ENCODE results near the gene SRSF4. TPM values are rescaled to one million over a fixed set of nuclear protein-coding genes. Genes with fewer than 3 reads are reported as not detected.

Gene SRSF4
- total and polyA plus RNA-seq, 2 donors (not counting 3 experiments of a cell fraction or from before 2014, with no cell fraction given), result 45.6 to 108 TPM

DNA sequence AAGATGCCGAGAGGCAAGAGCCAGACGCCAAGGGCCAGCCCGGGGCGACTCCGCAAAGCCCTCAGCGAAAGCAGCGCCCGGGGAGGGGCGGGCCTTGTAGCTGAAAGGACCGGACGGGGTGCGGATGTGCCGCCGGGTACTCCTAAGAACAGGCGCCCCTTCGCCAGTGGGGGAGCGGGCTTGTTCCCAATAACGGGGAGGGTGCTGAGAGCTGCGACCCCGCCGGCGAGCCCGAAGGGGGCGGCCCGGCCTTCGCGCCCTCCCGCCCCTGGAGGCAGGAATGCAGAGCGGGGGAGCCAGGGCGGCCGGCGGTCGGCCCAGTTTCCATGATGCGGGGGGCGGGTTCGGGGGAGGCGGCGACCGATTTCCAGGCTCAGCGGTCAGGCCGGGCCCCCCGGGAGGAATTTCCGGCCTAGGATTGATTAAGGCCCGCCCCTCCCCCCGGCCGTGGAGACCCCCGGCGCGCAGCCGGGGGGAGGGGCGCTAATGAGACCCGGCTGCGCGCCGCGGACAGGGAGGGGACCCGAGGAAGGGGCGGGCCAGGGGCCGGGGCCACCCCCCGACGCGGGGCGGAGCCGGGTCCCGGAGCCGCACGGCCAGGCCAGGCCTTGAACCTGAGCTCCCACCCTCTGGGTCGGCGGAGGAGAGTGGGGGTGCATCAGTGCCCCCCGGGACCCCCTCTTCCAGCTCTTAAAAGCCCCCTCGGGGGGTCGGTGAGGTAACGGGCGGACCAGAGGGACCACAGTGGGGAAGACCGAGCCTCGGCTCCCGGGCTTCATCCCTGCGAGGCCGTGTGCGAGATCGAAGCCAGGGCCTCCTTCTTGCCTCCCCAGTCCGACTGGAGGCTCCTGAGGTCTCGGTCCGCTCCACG is 57.1 kb downstream of the SRSF4 start:
- intact Hi-C loops (cut with micrococcal nuclease), result loop anchor here (1.0 to 5.0 kb wide), 4 partner anchors 58 to 239 kb away; partner anchors contain the start of gene SRSF4
- H3K36me3 ChIP-seq (ENCODE audit: control insufficient read depth in 2 of 2, extremely low read depth in 1 of 2, insufficient read depth in 2 of 2, low read length in 2 of 2), result no peaks in the 10 kb centered on the region
- DNase-seq (ENCODE audit: low read depth, low spot score) (peak; percentile 72), FAIRE-seq (peak; percentile 40)
- TF ChIP-seq FOS (IDR thresholded peaks at IDR 0.05; ENCODE audit: borderline replicate concordance, insufficient read depth, low read length) (no peak), EZH2 (IDR thresholded peaks at IDR 0.05; ENCODE audit: borderline replicate concordance, low read depth, low read length, severe bottlenecking) (no peak), MAX (IDR thresholded peaks at IDR 0.05; ENCODE audit: insufficient read depth, insufficient read length) (no peak), MYC (IDR thresholded peaks at IDR 0.05; ENCODE audit: low read depth, low read length) (no peak), POLR2A (IDR thresholded peaks at IDR 0.05; ENCODE audit: low read depth, low read length) (peak; percentile 26), JUN (IDR thresholded peaks at IDR 0.05; ENCODE audit: borderline replicate concordance, insufficient read depth, insufficient read length, low read depth) (no peak), GATA2 (IDR thresholded peaks at IDR 0.05; ENCODE audit: insufficient read depth, insufficient read length, low read depth, low read length) (no peak), POLR2AphosphoS5 (IDR thresholded peaks at IDR 0.05; ENCODE audit: insufficient read depth, low read depth, low read length) (peak; percentile 23)
- TF ChIP-seq, protein P1, sequence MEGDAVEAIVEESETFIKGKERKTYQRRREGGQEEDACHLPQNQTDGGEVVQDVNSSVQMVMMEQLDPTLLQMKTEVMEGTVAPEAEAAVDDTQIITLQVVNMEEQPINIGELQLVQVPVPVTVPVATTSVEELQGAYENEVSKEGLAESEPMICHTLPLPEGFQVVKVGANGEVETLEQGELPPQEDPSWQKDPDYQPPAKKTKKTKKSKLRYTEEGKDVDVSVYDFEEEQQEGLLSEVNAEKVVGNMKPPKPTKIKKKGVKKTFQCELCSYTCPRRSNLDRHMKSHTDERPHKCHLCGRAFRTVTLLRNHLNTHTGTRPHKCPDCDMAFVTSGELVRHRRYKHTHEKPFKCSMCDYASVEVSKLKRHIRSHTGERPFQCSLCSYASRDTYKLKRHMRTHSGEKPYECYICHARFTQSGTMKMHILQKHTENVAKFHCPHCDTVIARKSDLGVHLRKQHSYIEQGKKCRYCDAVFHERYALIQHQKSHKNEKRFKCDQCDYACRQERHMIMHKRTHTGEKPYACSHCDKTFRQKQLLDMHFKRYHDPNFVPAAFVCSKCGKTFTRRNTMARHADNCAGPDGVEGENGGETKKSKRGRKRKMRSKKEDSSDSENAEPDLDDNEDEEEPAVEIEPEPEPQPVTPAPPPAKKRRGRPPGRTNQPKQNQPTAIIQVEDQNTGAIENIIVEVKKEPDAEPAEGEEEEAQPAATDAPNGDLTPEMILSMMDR (IDR thresholded peaks at IDR 0.05; ENCODE audit: extremely low read depth in 1 of 2, insufficient read depth in 1 of 2, low read depth in 1 of 2, low read length in 2 of 2), result peak; percentile 55 to 72
- peaks cover 23% of the 10 kb centered on the region for H3K4me1 ChIP-seq (ENCODE audit: control insufficient read depth, extremely low read depth, insufficient read depth, low read length)
- H3K27ac ChIP-seq (ENCODE audit: insufficient read depth, low read depth, low read length), result peak overlapping the region; percentile 46
- H4K20me1 ChIP-seq (replicated peaks; ENCODE audit: control insufficient read depth, extremely low read depth, insufficient read depth, low read length), result no peaks in the 10 kb centered on the region
- dilution Hi-C loops (cut with MboI; ENCODE audit: extremely low pct_ligation_motif_present, low sequenced_read_pairs), result no loop called here
- H3K4me3 ChIP-seq (replicated peaks in 1 of 3; ENCODE audit: insufficient read depth in 1 of 3, low read depth in 1 of 3, low read length in 3 of 3), result peak overlapping the region; percentile 33 to 52 (median 42)
- no peaks in the 10 kb centered on the region for H3K9me3 ChIP-seq (replicated peaks; ENCODE audit: control insufficient read depth, insufficient read depth, low read length)
- POLR2A ChIA-PET, result interaction anchor here (1.3 to 2.0 kb wide), 2 partner anchors 9 to 57 kb away, joined by 3 to 9 read pairs; partner anchors contain the start of gene SRSF4
- peak overlapping the region; percentile 80 for H3K9ac ChIP-seq (replicated peaks; ENCODE audit: extremely low read depth, insufficient read depth, low read length)
- H3K9me1 ChIP-seq (replicated peaks; ENCODE audit: control insufficient read depth, extremely low read depth, insufficient read depth, low read length), result no peaks in the 10 kb centered on the region
- peak overlapping the region; percentile 66 for H3K4me2 ChIP-seq (ENCODE audit: insufficient read depth, low read length)
- H3K27me3 ChIP-seq (ENCODE audit: control insufficient read depth in 2 of 2, insufficient read depth in 2 of 2, low read length in 2 of 2), result peaks cover 0 to 14% of the 10 kb centered on the region in 2 experiments
- no peaks in the 10 kb centered on the region for H3K79me2 ChIP-seq (ENCODE audit: control insufficient read depth, insufficient read depth, low read length)
- H2AFZ ChIP-seq (ENCODE audit: low read depth, low read length), result peak overlapping the region; percentile 96
- no TSS peak for BruUV-seq (replicated peaks)
- CTCF ChIA-PET, result interaction anchor here (0.6 to 2.2 kb wide), 9 partner anchors 9 to 858 kb away, joined by 3 to 11 read pairs (median 3); partner anchors contain the start of gene SRSF4
